Ishikawa (cell line): ENCODE results near the gene PMEPA1.

Experiments used
- CEBPB ChIP-seq: IDR thresholded peaks from 2 replicates; pipeline ENCODE4 v1.6.1; 2012
- CREB1 ChIP-seq: IDR thresholded peaks from 2 replicates; pipeline ENCODE4 v1.6.1; 2012; ENCODE audit warnings: low read depth
- EGR1 ChIP-seq: IDR thresholded peaks from 2 replicates; pipeline ENCODE4 v1.6.1; 2012
- EP300 ChIP-seq: IDR thresholded peaks from 2 replicates; pipeline ENCODE4 v1.6.1; 2012; ENCODE audit warnings: borderline replicate concordance
- FOXM1 ChIP-seq: IDR thresholded peaks from 2 replicates; pipeline ENCODE4 v1.6.1; 2012; ENCODE audit warnings: low read depth, borderline replicate concordance
- NFIC ChIP-seq: IDR thresholded peaks from 2 replicates; pipeline ENCODE4 v1.6.1; 2012
- RAD21 ChIP-seq: IDR thresholded peaks from 2 replicates; pipeline ENCODE4 v1.6.1; 2012; ENCODE audit warnings: low read depth
- TAF1 ChIP-seq: IDR thresholded peaks from 2 replicates; pipeline ENCODE4 v1.6.1; 2012; ENCODE audit warnings: low read depth, mild to moderate bottlenecking
- TCF12 ChIP-seq: IDR thresholded peaks from 2 replicates; pipeline ENCODE4 v1.6.1; 2012; ENCODE audit warnings: low read depth
- TEAD4 ChIP-seq: IDR thresholded peaks from 2 replicates; pipeline ENCODE4 v1.6.1; 2012
- USF1 ChIP-seq: IDR thresholded peaks from 2 replicates; pipeline ENCODE4 v1.6.1; 2012
- YY1 ChIP-seq: IDR thresholded peaks from 2 replicates; pipeline ENCODE4 v1.6.1; 2012; ENCODE audit warnings: low read depth
- ZBTB7A ChIP-seq: IDR thresholded peaks from 2 replicates; pipeline ENCODE4 v1.6.1; 2012; ENCODE audit warnings: low read depth
- TF ChIP-seq, protein P1 (sequence below): IDR thresholded peaks from 2 replicates; pipeline ENCODE4 v1.6.1; 2012; ENCODE audit warnings: low read depth, mild to moderate bottlenecking
- TF ChIP-seq, protein P2 (sequence below): IDR thresholded peaks from 2 replicates; pipeline ENCODE4 v1.6.1; 2012

The PMEPA1 gene

DNA sequence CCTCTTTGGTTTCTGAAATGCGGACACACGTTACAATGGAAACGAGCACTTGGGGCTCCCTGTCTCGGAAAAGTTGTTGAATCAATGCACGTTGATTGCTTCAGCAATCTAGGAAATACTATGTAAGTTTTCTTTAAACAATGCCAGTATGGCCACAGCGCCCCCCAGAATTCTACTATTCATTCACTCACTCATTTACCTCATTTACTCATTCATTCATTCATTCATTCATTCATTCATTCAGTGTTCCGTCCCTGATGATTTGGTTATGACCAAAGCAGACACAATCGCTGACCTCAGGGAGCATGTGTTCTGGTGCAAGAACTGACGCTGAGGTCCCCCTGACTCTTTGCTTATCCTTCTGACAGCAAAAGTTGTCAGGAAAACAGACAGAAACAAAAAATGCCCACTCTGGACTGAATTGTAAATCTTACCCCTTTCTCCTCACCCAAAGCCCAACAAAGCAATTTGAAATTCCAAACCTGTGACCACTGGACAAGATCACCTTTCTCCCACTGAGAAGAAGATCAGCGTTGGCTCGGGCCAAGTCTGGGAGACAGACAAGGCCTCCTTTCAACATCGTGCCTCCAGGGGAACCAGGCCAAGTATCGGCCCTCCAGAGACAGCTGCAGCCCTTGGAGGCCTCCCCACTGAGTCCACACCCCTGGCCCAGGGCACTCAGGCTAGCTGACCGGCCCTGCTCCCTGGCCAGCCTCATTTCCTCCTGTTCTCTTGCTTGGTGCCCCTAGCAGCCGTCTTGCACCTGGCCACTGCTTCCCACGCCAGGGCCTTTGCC, 15.0 kb upstream of the PMEPA1 start:
- TF ChIP-seq USF1 = no peak
- TF ChIP-seq FOXM1 = no peak
- no peak for TF ChIP-seq EP300
- TF ChIP-seq TCF12 = no peak
- TF ChIP-seq, protein P1, sequence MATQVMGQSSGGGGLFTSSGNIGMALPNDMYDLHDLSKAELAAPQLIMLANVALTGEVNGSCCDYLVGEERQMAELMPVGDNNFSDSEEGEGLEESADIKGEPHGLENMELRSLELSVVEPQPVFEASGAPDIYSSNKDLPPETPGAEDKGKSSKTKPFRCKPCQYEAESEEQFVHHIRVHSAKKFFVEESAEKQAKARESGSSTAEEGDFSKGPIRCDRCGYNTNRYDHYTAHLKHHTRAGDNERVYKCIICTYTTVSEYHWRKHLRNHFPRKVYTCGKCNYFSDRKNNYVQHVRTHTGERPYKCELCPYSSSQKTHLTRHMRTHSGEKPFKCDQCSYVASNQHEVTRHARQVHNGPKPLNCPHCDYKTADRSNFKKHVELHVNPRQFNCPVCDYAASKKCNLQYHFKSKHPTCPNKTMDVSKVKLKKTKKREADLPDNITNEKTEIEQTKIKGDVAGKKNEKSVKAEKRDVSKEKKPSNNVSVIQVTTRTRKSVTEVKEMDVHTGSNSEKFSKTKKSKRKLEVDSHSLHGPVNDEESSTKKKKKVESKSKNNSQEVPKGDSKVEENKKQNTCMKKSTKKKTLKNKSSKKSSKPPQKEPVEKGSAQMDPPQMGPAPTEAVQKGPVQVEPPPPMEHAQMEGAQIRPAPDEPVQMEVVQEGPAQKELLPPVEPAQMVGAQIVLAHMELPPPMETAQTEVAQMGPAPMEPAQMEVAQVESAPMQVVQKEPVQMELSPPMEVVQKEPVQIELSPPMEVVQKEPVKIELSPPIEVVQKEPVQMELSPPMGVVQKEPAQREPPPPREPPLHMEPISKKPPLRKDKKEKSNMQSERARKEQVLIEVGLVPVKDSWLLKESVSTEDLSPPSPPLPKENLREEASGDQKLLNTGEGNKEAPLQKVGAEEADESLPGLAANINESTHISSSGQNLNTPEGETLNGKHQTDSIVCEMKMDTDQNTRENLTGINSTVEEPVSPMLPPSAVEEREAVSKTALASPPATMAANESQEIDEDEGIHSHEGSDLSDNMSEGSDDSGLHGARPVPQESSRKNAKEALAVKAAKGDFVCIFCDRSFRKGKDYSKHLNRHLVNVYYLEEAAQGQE = no peak
- no peak for TF ChIP-seq YY1
- no peak for TF ChIP-seq ZBTB7A
- TF ChIP-seq, protein P2, sequence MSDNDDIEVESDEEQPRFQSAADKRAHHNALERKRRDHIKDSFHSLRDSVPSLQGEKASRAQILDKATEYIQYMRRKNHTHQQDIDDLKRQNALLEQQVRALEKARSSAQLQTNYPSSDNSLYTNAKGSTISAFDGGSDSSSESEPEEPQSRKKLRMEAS = no peak
- no peak for TF ChIP-seq CREB1

- TF ChIP-seq TAF1 = no peak
- no peak for TF ChIP-seq EGR1
These were observed 14.0 kb upstream of the PMEPA1 start for GRCh38 chr20:57723816-57724215.

- TF ChIP-seq TEAD4 (no peak), TAF1 (no peak), EGR1 (no peak), ZBTB7A (no peak), FOXM1 (no peak), TCF12 (no peak), USF1 (no peak), NFIC (no peak), RAD21 (no peak), CEBPB (no peak), YY1 (no peak), CREB1 (no peak), EP300 (no peak)
- TF ChIP-seq, protein P2 = no peak
- TF ChIP-seq, protein P1 = no peak
These were observed 10.1 kb upstream of the PMEPA1 start for GRCh38 chr20:57719951-57720350.

- TF ChIP-seq CREB1 (peak; percentile 84), TAF1 (no peak), YY1 (no peak), RAD21 (no peak), EGR1 (peak; percentile 48; the same call in 1 of the 2 replicates), TCF12 (peak; percentile 24; the same call in 1 of the 2 replicates), USF1 (peak; percentile 68)
- TF ChIP-seq, protein P2 = peak; percentile 95
- TF ChIP-seq, protein P1 = no peak
These were observed 8.7 kb upstream of the PMEPA1 start for GRCh38 chr20:57718490-57719009.
